ENCODE measurements around the gene RPS6KA2.
A peak's percentile ranks its signal among the peaks of the same experiment; 100 is the strongest.

RPS6KA2 gene

GRCh38 chr6:166627033-166627874, at the start of gene RPS6KA2:
RPS6KA2 (minus strand) TSS chr6:166627251; CDS start chr6:166627019, 232 bp downstream.
- peaks cover 29% of the 10 kb centered on the region for H3K4me1 ChIP-seq (ENCODE audit: control insufficient read depth, insufficient read depth, low read length)
- peaks cover 3% of the 10 kb centered on the region for H3K27me3 ChIP-seq (ENCODE audit: control insufficient read depth, insufficient read depth, low read length)
- H3K9me3 ChIP-seq (ENCODE audit: control insufficient read depth, low read length), result no peaks in the 10 kb centered on the region
- peak within 1 kb of the TSS; percentile 73 for H3K4me3 ChIP-seq (ENCODE audit: low read length)
- H3K36me3 ChIP-seq (ENCODE audit: control insufficient read depth, insufficient read depth, low read length), result no peaks in the 10 kb centered on the region
- peak within 1 kb of the TSS; percentile 82 for H3K9ac ChIP-seq (ENCODE audit: low read length)

GRCh38 chr6:166676270-166676860, 49.3 kb upstream of the RPS6KA2 start:
- H3K9ac ChIP-seq (ENCODE audit: low read length), result no peak overlapping the region
- no peaks in the 10 kb centered on the region for H3K9me3 ChIP-seq (ENCODE audit: control insufficient read depth, low read length)
- peaks cover 28% of the 10 kb centered on the region for H3K4me1 ChIP-seq (ENCODE audit: control insufficient read depth, insufficient read depth, low read length)
- no peak overlapping the region for H3K4me3 ChIP-seq (ENCODE audit: low read length)
- H3K27me3 ChIP-seq (ENCODE audit: control insufficient read depth, insufficient read depth, low read length), result peaks cover 17% of the 10 kb centered on the region
- H3K36me3 ChIP-seq (ENCODE audit: control insufficient read depth, insufficient read depth, low read length), result no peaks in the 10 kb centered on the region

DNA sequence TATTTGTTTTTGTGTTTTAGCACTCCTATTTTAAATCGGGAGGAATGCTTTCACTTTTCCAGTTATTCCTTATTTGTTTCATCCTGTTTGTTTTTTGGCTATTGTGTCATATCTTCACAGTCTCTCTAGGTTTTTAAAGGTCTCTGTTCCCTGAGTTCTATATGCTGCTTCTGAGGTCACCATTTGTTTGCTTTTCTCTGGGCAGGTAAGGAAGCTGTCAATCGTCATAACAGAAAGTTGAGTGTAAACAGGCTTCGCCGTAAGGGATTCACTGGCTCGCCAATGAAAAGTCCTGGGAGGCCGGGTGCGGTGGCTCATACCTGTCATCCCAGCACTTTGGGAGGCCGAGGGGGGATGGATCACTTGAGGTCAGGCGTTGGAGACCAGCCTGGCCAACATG, 48.7 kb upstream of the RPS6KA2 start:
- no peaks in the 10 kb centered on the region for H3K9me3 ChIP-seq (ENCODE audit: control insufficient read depth, low read length)
- H3K9ac ChIP-seq (ENCODE audit: low read length), result peak overlapping the region; percentile 33
- peaks cover 28% of the 10 kb centered on the region for H3K4me1 ChIP-seq (ENCODE audit: control insufficient read depth, insufficient read depth, low read length)
- no peaks in the 10 kb centered on the region for H3K36me3 ChIP-seq (ENCODE audit: control insufficient read depth, insufficient read depth, low read length)
- no peak overlapping the region for H3K4me3 ChIP-seq (ENCODE audit: low read length)
- peaks cover 22% of the 10 kb centered on the region for H3K27me3 ChIP-seq (ENCODE audit: control insufficient read depth, insufficient read depth, low read length)

GRCh38 chr6:166673309-166673708, 46.3 kb upstream of the RPS6KA2 start:
- Histone ChIP-seq H3K36me3 (ENCODE audit: control insufficient read depth, insufficient read depth, low read length) (no peaks in the 10 kb centered on the region), H3K4me1 (ENCODE audit: control insufficient read depth, insufficient read depth, low read length) (peaks cover 28% of the 10 kb centered on the region), H3K4me3 (ENCODE audit: low read length) (no peak overlapping the region), H3K27me3 (ENCODE audit: control insufficient read depth, insufficient read depth, low read length) (peaks cover 27% of the 10 kb centered on the region), H3K9me3 (ENCODE audit: control insufficient read depth, low read length) (no peaks in the 10 kb centered on the region), H3K9ac (ENCODE audit: low read length) (no peak overlapping the region)

- Histone ChIP-seq H3K4me1 (ENCODE audit: control insufficient read depth, insufficient read depth, low read length) (peaks cover 23% of the 10 kb centered on the region), H3K27me3 (ENCODE audit: control insufficient read depth, insufficient read depth, low read length) (peaks cover 27% of the 10 kb centered on the region), H3K9me3 (ENCODE audit: control insufficient read depth, low read length) (no peaks in the 10 kb centered on the region), H3K4me3 (ENCODE audit: low read length) (no peak overlapping the region), H3K9ac (ENCODE audit: low read length) (no peak overlapping the region), H3K36me3 (ENCODE audit: control insufficient read depth, insufficient read depth, low read length) (no peaks in the 10 kb centered on the region)
Measured at GRCh38 chr6:166672624-166673206, 45.7 kb upstream of the RPS6KA2 start.

GRCh38 chr6:166672146-166672545, 45.1 kb upstream of the RPS6KA2 start:
- Histone ChIP-seq H3K4me3 (ENCODE audit: low read length) (no peak overlapping the region), H3K9ac (ENCODE audit: low read length) (no peak overlapping the region)

DNA sequence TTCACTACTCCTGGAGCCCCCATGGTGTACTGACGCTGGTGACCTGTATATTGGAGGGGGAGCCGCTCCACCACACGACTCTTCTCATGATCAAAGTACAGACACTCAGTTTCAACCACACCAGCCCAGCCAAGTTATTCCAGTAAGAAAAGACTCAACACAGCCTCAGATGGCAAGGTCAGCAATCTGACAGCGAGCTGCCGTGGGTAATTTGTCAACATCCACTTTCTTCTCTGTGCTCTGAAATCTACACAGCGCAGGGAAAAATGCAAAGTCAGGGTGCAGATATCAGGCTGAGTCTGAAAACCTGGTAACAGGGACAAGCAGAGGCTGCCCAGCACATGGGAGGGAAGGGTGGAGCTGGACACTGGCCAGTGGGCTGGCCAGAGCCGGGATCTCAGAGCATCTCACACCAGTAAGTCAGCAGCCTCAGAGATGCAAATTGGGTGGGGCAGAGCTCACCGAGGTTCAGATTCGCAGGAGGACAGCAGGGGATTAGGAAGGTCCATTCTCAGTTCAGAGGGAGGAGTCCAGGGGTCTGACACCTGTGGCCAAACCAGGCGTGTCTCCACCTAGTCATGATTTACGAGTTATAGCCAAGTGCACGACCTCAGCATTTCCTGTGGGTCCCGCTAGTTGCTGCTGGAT, 44.5 kb upstream of the RPS6KA2 start:
- Histone ChIP-seq H3K27me3 (ENCODE audit: control insufficient read depth, insufficient read depth, low read length) (peaks cover 27% of the 10 kb centered on the region), H3K4me3 (ENCODE audit: low read length) (no peak overlapping the region), H3K36me3 (ENCODE audit: control insufficient read depth, insufficient read depth, low read length) (no peaks in the 10 kb centered on the region), H3K4me1 (ENCODE audit: control insufficient read depth, insufficient read depth, low read length) (peaks cover 19% of the 10 kb centered on the region), H3K9me3 (ENCODE audit: control insufficient read depth, low read length) (no peaks in the 10 kb centered on the region), H3K9ac (ENCODE audit: low read length) (no peak overlapping the region)

More at GRCh38 chr6:166672146-166672545, 45.1 kb upstream of the RPS6KA2 start:
- Histone ChIP-seq H3K36me3 (ENCODE audit: control insufficient read depth, insufficient read depth, low read length) (no peaks in the 10 kb centered on the region), H3K9me3 (ENCODE audit: control insufficient read depth, low read length) (no peaks in the 10 kb centered on the region), H3K27me3 (ENCODE audit: control insufficient read depth, insufficient read depth, low read length) (peaks cover 27% of the 10 kb centered on the region), H3K4me1 (ENCODE audit: control insufficient read depth, insufficient read depth, low read length) (peaks cover 20% of the 10 kb centered on the region)

- Histone ChIP-seq H3K27me3 (ENCODE audit: control insufficient read depth, insufficient read depth, low read length) (peaks cover 27% of the 10 kb centered on the region), H3K9ac (ENCODE audit: low read length) (no peak overlapping the region), H3K4me3 (ENCODE audit: low read length) (no peak overlapping the region), H3K9me3 (ENCODE audit: control insufficient read depth, low read length) (no peaks in the 10 kb centered on the region), H3K4me1 (ENCODE audit: control insufficient read depth, insufficient read depth, low read length) (peaks cover 12% of the 10 kb centered on the region), H3K36me3 (ENCODE audit: control insufficient read depth, insufficient read depth, low read length) (no peaks in the 10 kb centered on the region)
Measured at GRCh38 chr6:166670894-166671293, 43.8 kb upstream of the RPS6KA2 start.

- no peaks in the 10 kb centered on the region for H3K9me3 ChIP-seq (ENCODE audit: control insufficient read depth, low read length)
- no peaks in the 10 kb centered on the region for H3K36me3 ChIP-seq (ENCODE audit: control insufficient read depth, insufficient read depth, low read length)
- H3K4me1 ChIP-seq (ENCODE audit: control insufficient read depth, insufficient read depth, low read length), result peaks cover 3% of the 10 kb centered on the region
- H3K4me3 ChIP-seq (ENCODE audit: low read length), result no peak overlapping the region
- H3K9ac ChIP-seq (ENCODE audit: low read length), result no peak overlapping the region
- peaks cover 27% of the 10 kb centered on the region for H3K27me3 ChIP-seq (ENCODE audit: control insufficient read depth, insufficient read depth, low read length)
Measured at GRCh38 chr6:166670013-166670412, 43.0 kb upstream of the RPS6KA2 start.

GRCh38 chr6:166667796-166668610, 41.0 kb upstream of the RPS6KA2 start:
- Histone ChIP-seq H3K9ac (ENCODE audit: low read length) (no peak overlapping the region), H3K36me3 (ENCODE audit: control insufficient read depth, insufficient read depth, low read length) (no peaks in the 10 kb centered on the region), H3K27me3 (ENCODE audit: control insufficient read depth, insufficient read depth, low read length) (peaks cover 27% of the 10 kb centered on the region), H3K4me1 (ENCODE audit: control insufficient read depth, insufficient read depth, low read length) (no peaks in the 10 kb centered on the region), H3K9me3 (ENCODE audit: control insufficient read depth, low read length) (no peaks in the 10 kb centered on the region), H3K4me3 (ENCODE audit: low read length) (no peak overlapping the region)

GRCh38 chr6:166664135-166664534, 37.1 kb upstream of the RPS6KA2 start:
- no peaks in the 10 kb centered on the region for H3K4me1 ChIP-seq (ENCODE audit: control insufficient read depth, insufficient read depth, low read length)
- H3K27me3 ChIP-seq (ENCODE audit: control insufficient read depth, insufficient read depth, low read length), result no peaks in the 10 kb centered on the region
- H3K4me3 ChIP-seq (ENCODE audit: low read length), result no peak overlapping the region
- H3K9me3 ChIP-seq (ENCODE audit: control insufficient read depth, low read length), result no peaks in the 10 kb centered on the region
- H3K36me3 ChIP-seq (ENCODE audit: control insufficient read depth, insufficient read depth, low read length), result no peaks in the 10 kb centered on the region
- no peak overlapping the region for H3K9ac ChIP-seq (ENCODE audit: low read length)
